ENCODE data around the gene TNS3. TPM values are rescaled to one million over a fixed set of nuclear protein-coding genes. Genes with fewer than 3 reads are reported as not detected.

Gene TNS3
- total and polyA plus RNA-seq, 9 of the 15 experiments (the other 6 are each of a cell fraction or from before 2014, with no cell fraction given) = 0.20 TPM; not detected in 8

DNA sequence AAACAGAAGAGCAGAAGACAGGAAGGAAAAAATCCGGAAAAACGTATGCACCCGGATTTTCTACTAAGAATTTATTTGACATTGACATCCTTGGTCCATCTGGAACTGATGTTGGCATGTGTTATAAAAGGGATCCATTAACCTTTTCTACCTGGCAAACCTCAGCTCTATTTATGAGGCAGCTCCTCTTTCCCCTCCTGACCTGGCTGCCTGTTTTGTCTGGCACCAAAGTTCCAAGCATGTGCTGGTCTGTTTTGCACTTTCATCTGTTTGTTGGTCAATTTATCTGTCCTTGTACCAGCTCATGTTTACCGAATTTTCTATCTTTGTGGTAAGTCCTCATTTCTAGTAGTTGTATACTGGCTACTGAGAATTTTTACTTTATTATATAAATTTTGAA lies 258.0 kb downstream of the TNS3 start:
- ChIA-PET POLR2A (no interaction called here), CTCF (ENCODE audit: low intra/inter-chr PET ratio) (no interaction called here)
- H3K4me3 ChIP-seq = no peak overlapping the region
- no peak overlapping the region for H3K4me2 ChIP-seq (ENCODE audit: insufficient read depth, low read length)
- H3K79me2 ChIP-seq (ENCODE audit: control insufficient read depth, insufficient read depth, low read length) = no peaks in the 10 kb centered on the region
- H3K9me1 ChIP-seq (ENCODE audit: control insufficient read depth, insufficient read depth, low read length) = no peaks in the 10 kb centered on the region
- no peak overlapping the region for H3K27ac ChIP-seq (ENCODE audit: extremely low read depth, low read depth, low read length)
- peaks cover 10 to 63% of the 10 kb centered on the region in 2 experiments; a peak in 4 of 5 replicates for H3K27me3 ChIP-seq (ENCODE audit: control insufficient read depth in 2 of 2, insufficient read depth in 2 of 2, low read length in 2 of 2)
- FAIRE-seq (no peak), ATAC-seq (no peak), DNase-seq (ENCODE audit: extremely low read depth in 1 of 4, low spot score in 3 of 4) (no peak)
- no peaks in the 10 kb centered on the region for H3K36me3 ChIP-seq (ENCODE audit: control insufficient read depth, insufficient read depth, low read length)
- H3K4me1 ChIP-seq (replicated peaks in 1 of 2; ENCODE audit: control insufficient read depth in 2 of 2, insufficient read depth in 2 of 2, low read length in 2 of 2) = peaks cover 0 to 3% of the 10 kb centered on the region in 2 experiments; a peak in 1 of 5 replicates
- no TSS peak for BruUV-seq (replicated peaks)
- H3K9me3 ChIP-seq (replicated peaks; ENCODE audit: control insufficient read depth, insufficient read depth, low read depth, low read length) = no peaks in the 10 kb centered on the region
- no peak overlapping the region for H3K9ac ChIP-seq (ENCODE audit: insufficient read depth in 1 of 2, low read depth in 2 of 2, low read length in 2 of 2)
- in situ Hi-C loops (cut with MboI) (no loop called here), intact Hi-C loops (cut with micrococcal nuclease) (no loop called here)
- 0% methylated on average over 4 of the region's 4 CpGs for WGBS (ENCODE audit: insufficient coverage, low coverage, missing lambda C conversion rate)
- TF ChIP-seq, protein P1, sequence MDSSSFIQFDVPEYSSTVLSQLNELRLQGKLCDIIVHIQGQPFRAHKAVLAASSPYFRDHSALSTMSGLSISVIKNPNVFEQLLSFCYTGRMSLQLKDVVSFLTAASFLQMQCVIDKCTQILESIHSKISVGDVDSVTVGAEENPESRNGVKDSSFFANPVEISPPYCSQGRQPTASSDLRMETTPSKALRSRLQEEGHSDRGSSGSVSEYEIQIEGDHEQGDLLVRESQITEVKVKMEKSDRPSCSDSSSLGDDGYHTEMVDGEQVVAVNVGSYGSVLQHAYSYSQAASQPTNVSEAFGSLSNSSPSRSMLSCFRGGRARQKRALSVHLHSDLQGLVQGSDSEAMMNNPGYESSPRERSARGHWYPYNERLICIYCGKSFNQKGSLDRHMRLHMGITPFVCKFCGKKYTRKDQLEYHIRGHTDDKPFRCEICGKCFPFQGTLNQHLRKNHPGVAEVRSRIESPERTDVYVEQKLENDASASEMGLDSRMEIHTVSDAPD (CRISPR knock-in tag; IDR thresholded peaks at IDR 0.05) = no peak
- TF ChIP-seq SIRT6 (IDR thresholded peaks at IDR 0.05; ENCODE audit: low read depth, low read length) (no peak), NFATC3 (IDR thresholded peaks at IDR 0.05) (no peak), PRMT5 (CRISPR knock-in tag; IDR thresholded peaks at IDR 0.05) (no peak), BDP1 (IDR thresholded peaks at IDR 0.05; ENCODE audit: insufficient read depth, insufficient read length) (no peak), FOXM1 (IDR thresholded peaks at IDR 0.05; ENCODE audit: low read depth) (no peak), FOXM1 (CRISPR knock-in tag; IDR thresholded peaks at IDR 0.05; ENCODE audit: low read depth) (no peak)
- TF ChIP-seq, protein P2, sequence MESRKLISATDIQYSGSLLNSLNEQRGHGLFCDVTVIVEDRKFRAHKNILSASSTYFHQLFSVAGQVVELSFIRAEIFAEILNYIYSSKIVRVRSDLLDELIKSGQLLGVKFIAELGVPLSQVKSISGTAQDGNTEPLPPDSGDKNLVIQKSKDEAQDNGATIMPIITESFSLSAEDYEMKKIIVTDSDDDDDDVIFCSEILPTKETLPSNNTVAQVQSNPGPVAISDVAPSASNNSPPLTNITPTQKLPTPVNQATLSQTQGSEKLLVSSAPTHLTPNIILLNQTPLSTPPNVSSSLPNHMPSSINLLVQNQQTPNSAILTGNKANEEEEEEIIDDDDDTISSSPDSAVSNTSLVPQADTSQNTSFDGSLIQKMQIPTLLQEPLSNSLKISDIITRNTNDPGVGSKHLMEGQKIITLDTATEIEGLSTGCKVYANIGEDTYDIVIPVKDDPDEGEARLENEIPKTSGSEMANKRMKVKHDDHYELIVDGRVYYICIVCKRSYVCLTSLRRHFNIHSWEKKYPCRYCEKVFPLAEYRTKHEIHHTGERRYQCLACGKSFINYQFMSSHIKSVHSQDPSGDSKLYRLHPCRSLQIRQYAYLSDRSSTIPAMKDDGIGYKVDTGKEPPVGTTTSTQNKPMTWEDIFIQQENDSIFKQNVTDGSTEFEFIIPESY (CRISPR knock-in tag; IDR thresholded peaks at IDR 0.05) = no peak
- H4K20me1 ChIP-seq (replicated peaks; ENCODE audit: control insufficient read depth, insufficient read depth, low read length) = no peaks in the 10 kb centered on the region; the same call in 1 of the 2 replicates
- H2AFZ ChIP-seq (ENCODE audit: low read depth, low read length) = no peak overlapping the region
